ENCODE data around the gene ITGA4. TPM values are rescaled to one million over a fixed set of nuclear protein-coding genes. Genes with fewer than 3 reads are reported as not detected.

Gene ITGA4
- total and polyA plus RNA-seq, 8 donors = 0.15 to 5.8 (median 0.84) TPM

DNA sequence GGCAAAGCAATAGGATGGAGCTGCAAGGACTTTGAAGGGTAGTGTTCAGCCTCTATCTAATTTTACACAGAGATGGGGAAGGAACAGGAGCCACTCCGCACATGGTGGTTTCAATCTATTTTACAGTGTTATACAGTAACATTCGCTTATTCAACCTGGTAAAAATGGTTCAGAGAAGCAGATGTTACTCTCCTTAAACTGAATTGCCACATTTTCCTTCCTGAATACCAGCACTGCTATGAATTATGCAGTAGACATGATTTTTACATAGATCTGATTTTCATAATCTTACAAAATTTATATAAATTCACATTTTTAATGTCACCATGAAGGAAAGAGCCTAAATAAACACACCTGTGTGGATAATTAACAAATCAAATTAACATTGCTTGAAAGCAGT, 85.0 kb downstream of the ITGA4 start:
- H3K27ac ChIP-seq = no peak overlapping the region
- no peaks in the 10 kb centered on the region for H3K4me1 ChIP-seq
- H3K4me3 ChIP-seq = no peak overlapping the region
- WGBS, 2 donors = 81 to 91% methylated on average over 2 of the region's 2 CpGs
- FAIRE-seq (no peak), DNase-seq (no peak), ATAC-seq (no peak)
- no peaks in the 10 kb centered on the region for H3K9me3 ChIP-seq
- H3K36me3 ChIP-seq = no peaks in the 10 kb centered on the region
- intact Hi-C loops (cut with DNase I) = no loop called here
- H3K27me3 ChIP-seq = no peaks in the 10 kb centered on the region
- TF ChIP-seq, protein P1, sequence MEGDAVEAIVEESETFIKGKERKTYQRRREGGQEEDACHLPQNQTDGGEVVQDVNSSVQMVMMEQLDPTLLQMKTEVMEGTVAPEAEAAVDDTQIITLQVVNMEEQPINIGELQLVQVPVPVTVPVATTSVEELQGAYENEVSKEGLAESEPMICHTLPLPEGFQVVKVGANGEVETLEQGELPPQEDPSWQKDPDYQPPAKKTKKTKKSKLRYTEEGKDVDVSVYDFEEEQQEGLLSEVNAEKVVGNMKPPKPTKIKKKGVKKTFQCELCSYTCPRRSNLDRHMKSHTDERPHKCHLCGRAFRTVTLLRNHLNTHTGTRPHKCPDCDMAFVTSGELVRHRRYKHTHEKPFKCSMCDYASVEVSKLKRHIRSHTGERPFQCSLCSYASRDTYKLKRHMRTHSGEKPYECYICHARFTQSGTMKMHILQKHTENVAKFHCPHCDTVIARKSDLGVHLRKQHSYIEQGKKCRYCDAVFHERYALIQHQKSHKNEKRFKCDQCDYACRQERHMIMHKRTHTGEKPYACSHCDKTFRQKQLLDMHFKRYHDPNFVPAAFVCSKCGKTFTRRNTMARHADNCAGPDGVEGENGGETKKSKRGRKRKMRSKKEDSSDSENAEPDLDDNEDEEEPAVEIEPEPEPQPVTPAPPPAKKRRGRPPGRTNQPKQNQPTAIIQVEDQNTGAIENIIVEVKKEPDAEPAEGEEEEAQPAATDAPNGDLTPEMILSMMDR (IDR thresholded peaks at IDR 0.05) = no peak

GRCh38 chr2:181546086-181546485, 88.9 kb downstream of the ITGA4 start:
- intact Hi-C loops (cut with DNase I) = no loop called here
- Histone ChIP-seq H3K4me1 (no peaks in the 10 kb centered on the region), H3K9me3 (no peaks in the 10 kb centered on the region), H3K4me3 (no peak overlapping the region), H3K27ac (no peak overlapping the region), H3K36me3 (no peaks in the 10 kb centered on the region), H3K27me3 (no peaks in the 10 kb centered on the region)
- DNase-seq = no peak
- TF ChIP-seq, protein P1 (IDR thresholded peaks at IDR 0.05) = no peak
- no peak for FAIRE-seq
- 40 to 43% methylated on average over 3 of the region's 3 CpGs for WGBS, 2 donors
- ATAC-seq = no peak

GRCh38 chr2:181552808-181553207, 95.6 kb downstream of the ITGA4 start:
- H3K36me3 ChIP-seq = no peaks in the 10 kb centered on the region
- no peaks in the 10 kb centered on the region for H3K4me1 ChIP-seq
- no peaks in the 10 kb centered on the region for H3K27me3 ChIP-seq
- no peak overlapping the region for H3K27ac ChIP-seq
- no peak for DNase-seq
- no peaks in the 10 kb centered on the region for H3K9me3 ChIP-seq
- TF ChIP-seq, protein P1 (IDR thresholded peaks at IDR 0.05) = no peak
- intact Hi-C loops (cut with DNase I) = no loop called here
- WGBS, 2 donors = 26 to 30% methylated on average over 1 of the region's 1 CpG
- no peak for ATAC-seq
- no peak for FAIRE-seq
- H3K4me3 ChIP-seq = no peak overlapping the region

GRCh38 chr2:181553244-181553643, 96.1 kb downstream of the ITGA4 start:
- no peak for FAIRE-seq
- intact Hi-C loops (cut with DNase I) = no loop called here

More at GRCh38 chr2:181553244-181553643, 96.1 kb downstream of the ITGA4 start:
- DNase-seq (no peak), ATAC-seq (no peak)
- H3K4me3 ChIP-seq = no peak overlapping the region
- TF ChIP-seq, protein P1 (IDR thresholded peaks at IDR 0.05) = no peak
- no peaks in the 10 kb centered on the region for H3K4me1 ChIP-seq
- 84 to 91% methylated on average over 2 of the region's 2 CpGs for WGBS, 2 donors
- no peaks in the 10 kb centered on the region for H3K9me3 ChIP-seq
- H3K36me3 ChIP-seq = no peaks in the 10 kb centered on the region
- H3K27ac ChIP-seq = no peak overlapping the region
- no peaks in the 10 kb centered on the region for H3K27me3 ChIP-seq

Measured in pancreas (tissue), 10 donors.